Putamen (tissue), 1 donor: ENCODE data around the gene HOXC11.

Source experiments
- DNase-seq: peaks from one replicate; pipeline ENCODE4 v3.0.0-alpha.2; 2016; ENCODE audit warnings: low spot score

The HOXC11 gene

DNA sequence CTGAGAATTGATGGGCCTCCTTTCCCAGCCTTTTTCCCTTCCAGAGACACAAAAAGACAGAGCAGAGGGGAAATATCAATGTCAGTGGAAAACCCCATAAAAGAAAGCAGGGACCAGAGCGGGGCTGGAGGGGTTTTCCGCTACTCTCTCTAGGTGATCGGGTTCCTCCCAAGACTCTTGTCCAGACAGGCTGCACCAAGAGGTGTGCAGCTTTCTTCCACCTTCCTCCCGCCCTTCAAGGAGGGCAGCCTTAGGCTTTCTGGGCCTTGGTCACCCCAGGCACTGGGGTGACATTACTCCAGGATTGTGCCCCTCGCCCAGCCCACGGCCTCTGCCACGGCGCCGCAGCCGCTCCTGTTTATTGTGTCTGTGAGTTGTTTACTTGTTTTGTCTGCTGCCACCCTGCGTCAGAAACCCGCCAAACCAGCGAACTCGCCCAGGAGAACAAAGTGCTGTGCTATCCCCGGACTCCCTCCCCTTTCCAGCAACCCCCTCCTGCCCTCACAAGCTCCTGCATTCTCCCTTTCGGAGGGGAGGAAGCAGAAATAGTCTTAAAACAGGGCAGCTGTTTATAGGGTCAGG lies 48.6 kb downstream of the HOXC11 start:
- DNase-seq: no peak

DNA sequence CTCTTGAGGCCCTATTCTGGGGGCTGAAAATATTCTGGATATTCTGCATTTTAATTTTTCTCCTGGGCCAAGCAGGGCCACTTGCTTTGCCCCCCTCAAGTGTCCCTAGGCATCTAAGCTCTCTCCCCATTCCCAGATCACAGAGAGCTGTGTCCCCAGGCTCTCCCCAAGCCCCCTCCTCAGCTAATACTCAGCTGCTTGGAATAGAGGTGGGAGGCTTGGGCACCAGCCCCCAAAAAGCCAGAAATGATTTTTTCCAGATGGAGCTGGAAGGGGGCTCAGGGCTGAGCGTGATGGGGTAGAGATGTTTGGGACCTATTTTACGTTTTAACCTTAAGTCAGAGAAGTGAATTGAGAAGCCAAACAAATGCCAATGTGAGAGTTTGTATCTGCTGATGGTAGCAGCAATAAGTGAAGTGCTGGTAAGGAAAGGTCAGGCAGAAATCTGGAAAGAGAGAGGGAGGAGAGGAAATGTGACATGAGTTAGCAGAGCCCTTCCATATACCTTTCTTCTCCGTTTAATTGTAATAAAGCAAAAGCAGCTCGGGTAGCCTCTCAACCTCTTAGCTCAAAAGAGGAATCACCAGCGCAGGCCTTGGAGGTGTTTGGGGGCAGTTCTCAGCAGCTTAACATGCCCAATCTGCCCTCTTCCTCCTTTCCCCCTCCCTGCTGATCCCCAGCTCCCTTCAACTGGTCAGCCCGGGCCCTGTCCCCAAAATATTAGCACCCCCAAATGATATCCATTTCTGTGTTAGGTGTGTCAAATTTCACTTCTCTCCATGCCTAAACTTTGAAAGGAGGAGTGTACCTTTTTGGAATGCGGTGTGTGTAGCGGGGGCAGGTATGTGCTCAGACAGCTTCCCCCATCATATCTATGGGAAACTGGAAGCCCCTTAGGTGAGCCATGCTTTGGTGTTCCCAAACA lies 50.3 kb downstream of the HOXC11 start:
- DNase-seq: no peak

DNA sequence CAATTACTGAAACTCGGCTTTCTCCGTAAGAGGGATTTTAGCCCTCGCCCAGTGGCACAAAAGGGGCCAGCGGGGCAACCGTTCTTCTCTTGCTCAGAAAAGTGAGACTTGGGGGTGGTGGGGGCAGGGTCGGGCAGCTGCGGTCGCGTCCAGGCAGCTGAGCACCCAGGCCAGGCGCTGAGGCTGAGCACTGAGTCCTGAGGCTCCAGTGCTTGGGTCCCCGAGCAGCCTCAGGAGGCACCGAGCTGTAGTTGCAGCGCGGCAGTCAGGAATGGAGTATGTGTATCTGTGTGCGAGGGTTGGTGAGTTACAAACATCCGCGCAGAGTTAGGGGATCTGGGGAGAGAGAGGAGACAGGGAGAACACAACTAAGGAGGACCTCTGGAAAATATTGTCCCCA lies 51.2 kb downstream of the HOXC11 start:
- DNase-seq: no peak

DNA sequence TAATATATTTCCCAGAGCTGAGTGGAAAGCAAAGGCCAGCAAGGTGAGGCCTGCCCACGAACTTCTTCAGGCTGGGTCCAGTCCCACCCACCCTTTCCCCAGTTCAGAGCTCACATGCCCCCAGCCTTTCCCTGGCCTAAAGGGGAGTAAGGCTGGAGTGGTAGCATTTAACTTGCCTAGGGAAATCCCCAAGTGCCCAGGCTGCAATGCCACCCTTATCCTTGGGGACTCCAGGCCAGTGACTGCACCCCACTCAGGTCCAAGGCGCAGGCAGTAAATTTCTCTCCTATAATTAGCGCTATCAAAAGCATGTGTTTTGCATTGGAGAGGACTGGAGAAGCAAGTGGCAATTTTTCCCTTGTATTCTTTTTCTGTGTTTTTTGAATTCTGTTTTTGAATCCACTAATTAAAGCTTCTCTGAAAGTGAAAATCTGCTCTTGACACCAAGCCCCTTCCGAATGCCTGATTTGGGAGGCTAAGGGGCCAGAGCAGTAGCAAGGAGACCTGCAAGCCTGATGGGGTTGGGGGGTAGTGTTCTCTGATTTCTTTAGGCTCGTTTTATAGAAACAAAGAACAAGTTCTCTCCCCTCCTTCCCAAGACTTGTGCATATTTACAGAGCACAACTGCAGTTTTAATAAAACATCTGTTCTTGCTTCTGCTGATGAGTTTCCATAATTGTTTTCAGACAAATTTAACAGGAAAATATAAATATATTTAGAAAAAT lies 51.8 kb downstream of the HOXC11 start:
- no peak for DNase-seq

DNA sequence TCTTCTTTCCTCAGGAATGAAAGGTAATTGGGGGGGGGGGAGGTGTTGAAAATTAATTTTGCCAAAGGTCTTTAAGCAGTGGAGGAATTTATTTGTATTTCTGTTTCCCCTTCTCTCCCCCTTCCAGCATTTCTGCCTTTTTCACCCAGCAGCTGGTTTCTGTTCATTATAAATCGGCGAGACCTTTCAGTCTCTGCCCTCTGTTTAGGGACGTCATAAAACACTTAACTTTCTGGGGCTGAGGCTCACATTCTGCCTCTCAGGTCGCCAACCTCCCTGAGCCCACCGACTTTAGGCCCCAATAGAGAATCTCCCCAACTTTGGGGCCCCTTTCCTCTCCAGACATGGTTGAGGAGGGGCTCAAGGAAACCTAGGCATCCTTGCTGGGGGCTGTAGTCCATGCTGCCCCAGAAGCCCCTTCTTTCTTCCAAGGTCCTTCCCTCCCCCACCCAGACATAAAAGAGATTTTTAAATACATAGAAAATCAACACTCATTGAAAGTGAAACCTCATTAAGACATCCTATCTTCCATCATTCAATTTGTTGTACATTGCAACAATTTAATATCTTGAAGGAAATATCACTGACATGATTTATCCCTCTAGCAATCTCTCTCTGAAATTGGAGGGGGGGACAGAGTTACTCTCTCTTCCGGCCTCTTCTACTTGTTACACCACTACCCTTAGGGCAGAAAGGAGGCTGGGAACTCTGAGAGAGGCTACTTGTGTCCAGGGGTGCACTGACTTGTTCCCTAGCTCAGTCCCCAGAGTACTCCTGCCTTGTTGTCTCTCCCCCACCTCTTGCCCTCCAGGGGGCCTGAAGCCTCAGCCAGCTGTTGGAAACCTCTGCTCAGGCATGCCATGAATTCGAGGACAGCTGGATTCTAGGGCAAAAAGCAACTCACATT lies 52.8 kb downstream of the HOXC11 start:
- no peak for DNase-seq

DNA sequence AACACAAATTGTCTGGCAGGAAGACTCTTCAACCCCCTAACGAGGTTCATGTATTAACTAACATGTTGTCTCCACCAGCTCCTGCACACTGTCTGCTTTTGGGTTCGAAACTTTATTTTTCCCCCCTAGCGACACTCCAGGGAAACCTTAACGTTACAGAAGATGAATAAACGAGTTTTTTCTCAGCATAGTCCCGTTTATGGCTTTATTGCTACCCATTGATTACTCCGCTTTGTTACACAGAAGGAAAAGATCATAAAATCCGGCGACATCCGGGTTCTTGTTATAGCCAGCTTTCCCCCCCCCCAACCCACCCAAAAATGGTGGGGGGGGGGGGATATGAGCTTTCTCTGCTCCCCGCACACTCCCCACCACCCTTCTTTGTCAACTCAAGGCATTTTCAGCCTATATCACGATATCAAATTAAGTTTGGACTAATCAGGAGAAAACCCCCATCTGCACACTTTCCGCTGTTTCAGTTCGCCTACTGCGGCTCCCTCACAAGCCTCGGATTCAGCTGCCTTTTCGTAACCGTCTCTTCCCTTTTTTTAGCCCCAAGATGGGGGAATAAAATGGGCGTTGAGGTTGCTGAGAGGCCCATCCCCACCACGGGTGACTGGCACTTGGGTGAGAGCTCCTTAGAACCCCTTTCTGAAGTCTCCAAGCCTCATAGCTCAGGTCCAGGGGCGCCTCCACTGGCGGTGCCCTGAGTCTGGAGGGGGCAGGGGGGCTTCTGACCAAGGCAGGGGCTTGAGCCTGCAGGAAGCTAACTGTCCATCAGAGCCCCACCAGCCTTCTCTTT lies 53.9 kb downstream of the HOXC11 start:
- DNase-seq: no peak
